Lung microvascular endothelial cell (primary cell): ENCODE results near the gene CACNA2D2. TPM values are rescaled to one million over a fixed set of nuclear protein-coding genes. Genes with fewer than 3 reads are reported as not detected.

Source experiments
- DNase-seq, 2 donors: peaks; one replicate each; pipeline versions ENCODE4 v3.0.0 to v3.0.0-alpha.2; 2010; ENCODE audit warnings: low read depth in 2 of 2
- total RNA-seq: library from RNA; depleted of rRNA; stranded (reverse); fragments of >200 nt; gene quantifications from 2 replicates; pipeline ENCODE4 v1.2.1, GENCODE V29; 2014

CACNA2D2 gene
- total RNA-seq, 1 donor from 2014 or later: under 0.01 TPM

GRCh38 chr3:50371133-50371685, 132.2 kb downstream of the CACNA2D2 start:
- no peak for DNase-seq

DNA sequence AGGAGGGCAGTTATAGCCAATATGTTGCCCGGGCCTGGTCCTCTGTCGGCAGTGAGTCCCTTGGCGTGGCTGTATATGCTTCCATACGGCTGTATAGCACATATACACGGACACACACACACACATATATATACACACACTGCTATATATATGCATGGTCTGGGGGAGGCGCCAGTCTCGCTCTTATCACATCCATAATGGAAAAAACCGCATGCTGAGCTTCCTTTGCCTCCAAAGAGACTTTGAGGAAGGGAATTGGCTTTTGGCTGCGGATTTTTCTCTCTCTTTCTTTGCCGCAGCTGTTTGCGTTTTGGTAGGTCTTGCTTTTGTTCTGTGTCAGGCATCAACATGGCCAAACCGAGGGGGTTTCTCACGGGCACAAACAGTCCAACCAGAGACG, 132.8 kb downstream of the CACNA2D2 start:
- DNase-seq: peak in 1 of 2 donors; percentile 83

- DNase-seq: no peak
Measured at GRCh38 chr3:50369012-50369670, 134.3 kb downstream of the CACNA2D2 start.

- no peak for DNase-seq
Measured at GRCh38 chr3:50365842-50366220, 137.6 kb downstream of the CACNA2D2 start.

DNA sequence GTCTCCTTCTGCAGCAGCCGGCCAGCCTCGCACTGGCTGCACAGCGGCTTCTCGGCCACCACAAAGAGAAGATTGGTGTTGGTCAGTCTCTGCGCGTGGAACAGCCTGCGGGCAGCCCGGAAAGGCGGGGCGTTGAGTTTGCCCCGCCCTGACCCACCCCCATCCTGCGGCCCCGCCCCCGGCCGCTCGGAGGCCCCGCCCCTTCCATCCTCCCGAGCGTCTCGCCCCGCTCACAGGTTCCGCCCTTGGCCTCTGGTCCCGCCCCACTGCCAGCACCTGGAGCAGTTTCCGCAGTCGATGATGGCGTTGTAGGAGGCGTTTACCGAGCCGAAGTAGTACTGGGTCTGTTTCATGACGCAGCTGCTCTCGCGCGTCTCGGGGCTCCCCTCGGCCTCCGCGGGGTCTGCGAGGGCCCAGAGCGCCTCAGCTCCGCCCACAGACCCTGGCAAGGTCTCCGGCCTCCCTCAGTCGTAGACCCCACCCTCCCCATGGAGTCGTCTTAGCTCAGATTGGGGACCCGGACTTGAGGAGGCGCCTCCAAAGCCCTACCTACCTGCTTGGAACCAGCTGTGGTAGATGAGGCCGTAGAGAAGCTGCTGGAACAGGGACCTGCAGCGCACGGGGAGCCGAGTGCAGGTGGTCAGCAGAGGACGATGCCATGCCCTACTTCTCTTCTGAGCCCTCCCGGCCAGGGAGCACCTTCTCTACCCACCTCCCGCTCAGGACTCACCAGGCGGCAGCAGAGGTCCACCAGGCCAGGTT, 138.2 kb downstream of the CACNA2D2 start:
- DNase-seq: peak; percentile 61 to 64

DNA sequence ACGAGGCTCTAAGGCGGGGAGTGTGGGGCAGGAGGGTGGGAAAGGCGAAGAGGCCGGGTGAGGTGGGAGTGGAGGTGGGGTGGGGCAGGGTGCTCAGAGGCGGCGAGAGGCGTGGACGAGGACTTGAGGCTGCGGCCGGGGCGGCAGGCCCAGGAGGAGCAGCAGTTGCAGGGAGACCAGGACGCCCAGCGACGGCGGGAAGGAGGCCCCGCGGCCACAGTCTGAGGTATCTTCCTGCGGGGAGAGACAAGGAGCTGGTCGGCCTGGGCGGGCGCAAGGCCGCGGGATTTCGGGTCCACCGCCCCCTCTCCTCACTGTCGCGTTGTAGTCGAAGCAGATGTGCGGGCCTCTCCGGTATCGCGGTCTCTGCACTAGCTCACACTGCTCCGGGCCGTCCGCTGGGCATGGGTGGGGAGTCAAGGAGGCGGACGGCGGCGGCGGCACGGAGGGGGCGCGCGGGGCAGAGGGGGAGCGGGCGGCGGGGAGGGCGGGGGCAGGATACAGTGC, 138.8 kb downstream of the CACNA2D2 start:
- peak in 1 of 2 donors; percentile 14 for DNase-seq

DNA sequence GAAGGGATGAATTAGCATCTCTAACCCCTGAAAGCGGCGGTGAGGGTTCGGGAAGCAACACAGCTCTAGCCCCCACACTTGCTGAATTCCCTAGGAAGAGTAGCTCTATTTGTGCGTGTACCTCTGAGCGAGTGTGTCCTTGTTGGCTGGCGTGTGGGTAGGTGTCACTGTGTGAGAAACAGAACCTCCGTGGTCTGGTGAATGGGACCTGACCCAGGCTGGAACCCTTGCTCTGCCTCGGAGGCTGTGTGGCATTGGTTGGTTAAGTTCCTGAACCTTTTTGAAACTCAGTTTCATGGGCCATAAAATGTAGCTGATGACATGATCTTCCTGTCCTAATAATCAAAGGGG, 143.7 kb downstream of the CACNA2D2 start:
- DNase-seq: no peak

- DNase-seq: peak; percentile 99
Measured at GRCh38 chr3:50358911-50359759, 144.3 kb downstream of the CACNA2D2 start, which contains the start of gene TMEM115. TSS of gene TMEM115 (minus strand) at chr3:50359521. CDS start at chr3:50359063, 458 bp downstream.

DNA sequence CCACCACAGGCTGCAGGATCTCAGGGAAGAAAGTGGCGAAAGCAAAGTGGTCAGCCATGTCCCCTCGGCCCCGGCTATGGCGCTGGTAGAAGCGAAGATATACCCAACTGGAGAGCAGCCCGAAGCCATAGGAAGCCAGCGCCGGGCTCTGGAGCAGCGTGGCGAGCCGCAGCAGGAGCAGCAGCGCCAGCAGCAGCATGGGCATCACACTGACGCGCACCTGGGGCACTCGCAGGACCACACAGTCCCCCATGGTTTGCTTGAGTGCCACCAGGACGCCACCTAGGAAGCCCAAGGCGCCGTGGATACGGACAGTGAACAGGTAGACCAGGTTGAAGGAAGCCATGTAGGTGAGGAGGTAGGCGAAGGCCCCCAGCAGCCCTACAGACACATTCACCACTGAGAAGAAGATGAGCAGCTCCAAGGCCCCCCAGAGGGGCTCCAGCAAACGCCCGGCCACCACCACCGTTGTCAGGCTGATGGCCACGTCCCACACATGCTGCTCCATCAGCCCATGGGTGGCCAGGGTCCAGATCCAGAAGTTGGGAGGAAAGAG, 145.0 kb downstream of the CACNA2D2 start:
- no peak for DNase-seq

- DNase-seq: no peak
Measured at GRCh38 chr3:50357481-50357880, 146.0 kb downstream of the CACNA2D2 start.

DNA sequence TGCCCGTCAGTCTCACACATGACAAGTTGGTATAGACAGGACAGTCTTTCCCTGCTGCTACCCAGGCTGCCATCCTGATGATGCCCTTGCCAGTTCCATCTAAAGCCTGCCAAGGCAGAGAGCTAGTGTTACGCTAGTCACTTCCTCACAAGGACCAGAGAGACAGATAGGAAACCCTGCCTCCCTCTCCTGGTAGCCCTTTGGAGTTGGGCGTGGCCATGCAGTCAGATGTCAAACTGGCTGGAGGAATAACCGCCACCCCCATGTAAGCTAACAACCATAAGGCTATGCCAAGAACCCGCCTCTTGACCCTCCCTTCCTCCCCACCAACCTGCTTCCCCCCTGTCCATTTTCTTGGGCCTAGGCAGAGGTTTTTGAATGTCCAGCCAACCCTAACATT, 146.9 kb downstream of the CACNA2D2 start:
- peak in 1 of 2 donors; percentile 49 for DNase-seq

DNA sequence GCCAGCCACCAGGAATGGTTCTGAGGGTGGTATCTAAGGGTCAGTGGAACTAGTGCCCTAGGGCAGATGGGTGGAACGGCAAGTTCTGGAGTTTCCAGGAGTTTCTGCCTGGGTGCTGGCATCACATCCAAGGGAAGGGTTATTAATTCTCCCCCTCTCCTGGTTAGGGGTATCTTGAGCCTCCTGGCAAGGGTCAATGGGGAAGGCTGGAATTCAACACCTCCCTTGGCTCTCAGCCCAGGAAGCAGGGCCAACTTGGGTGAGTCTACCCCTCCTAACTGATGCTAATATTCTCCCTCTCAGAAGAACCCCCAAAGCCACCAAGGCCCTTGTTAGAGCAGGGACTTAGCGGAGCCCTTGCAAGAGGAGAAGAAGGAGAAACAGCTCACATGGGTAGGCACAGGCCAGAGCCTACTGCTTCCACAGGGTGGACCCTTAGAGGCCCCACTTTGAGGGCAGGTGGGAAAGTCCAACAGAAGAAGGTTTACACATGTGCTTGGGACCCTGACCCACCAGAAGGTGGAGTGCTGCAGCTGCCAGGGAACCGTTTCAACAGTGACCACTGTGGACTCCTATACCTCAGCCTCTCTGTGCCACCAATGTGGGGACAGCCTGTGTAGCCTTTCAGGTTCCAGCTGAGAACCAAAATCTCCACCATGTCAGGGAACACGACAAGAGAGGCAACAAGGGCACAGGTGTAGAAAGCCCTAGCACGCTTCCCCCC, 147.4 kb downstream of the CACNA2D2 start:
- no peak for DNase-seq

GRCh38 chr3:50354850-50355249, 148.6 kb downstream of the CACNA2D2 start:
- no peak for DNase-seq

GRCh38 chr3:50354186-50354764, 149.2 kb downstream of the CACNA2D2 start:
- no peak for DNase-seq

DNA sequence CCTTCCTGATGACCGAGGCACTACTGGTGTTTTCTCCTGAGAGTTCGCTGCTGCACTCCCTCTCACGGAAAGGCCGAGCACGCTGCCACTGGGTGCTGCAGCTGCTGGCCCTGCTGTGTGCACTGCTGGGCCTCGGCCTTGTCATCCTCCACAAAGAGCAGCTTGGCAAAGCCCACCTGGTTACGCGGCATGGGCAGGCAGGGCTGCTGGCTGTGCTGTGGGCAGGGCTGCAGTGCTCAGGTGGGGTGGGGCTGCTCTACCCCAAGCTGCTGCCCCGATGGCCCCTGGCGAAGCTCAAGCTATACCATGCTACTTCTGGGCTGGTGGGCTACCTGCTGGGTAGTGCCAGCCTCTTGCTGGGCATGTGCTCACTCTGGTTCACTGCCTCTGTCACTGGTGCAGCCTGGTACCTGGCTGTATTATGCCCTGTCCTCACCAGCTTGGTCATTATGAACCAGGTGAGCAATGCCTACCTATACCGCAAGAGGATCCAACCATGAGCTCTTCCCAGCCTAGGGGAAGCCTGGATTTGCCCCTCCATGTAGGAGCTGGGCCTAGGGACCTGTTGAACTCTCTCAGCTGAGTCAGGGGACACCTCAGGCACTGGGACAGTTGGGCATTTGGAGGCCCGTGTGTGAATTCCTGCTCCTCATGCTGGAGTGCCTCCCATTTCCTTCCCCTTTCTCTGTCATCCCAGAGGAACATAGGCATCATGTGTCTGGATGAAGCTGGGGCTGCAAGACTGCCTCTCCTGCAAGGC, 150.0 kb downstream of the CACNA2D2 start:
- no peak for DNase-seq

DNA sequence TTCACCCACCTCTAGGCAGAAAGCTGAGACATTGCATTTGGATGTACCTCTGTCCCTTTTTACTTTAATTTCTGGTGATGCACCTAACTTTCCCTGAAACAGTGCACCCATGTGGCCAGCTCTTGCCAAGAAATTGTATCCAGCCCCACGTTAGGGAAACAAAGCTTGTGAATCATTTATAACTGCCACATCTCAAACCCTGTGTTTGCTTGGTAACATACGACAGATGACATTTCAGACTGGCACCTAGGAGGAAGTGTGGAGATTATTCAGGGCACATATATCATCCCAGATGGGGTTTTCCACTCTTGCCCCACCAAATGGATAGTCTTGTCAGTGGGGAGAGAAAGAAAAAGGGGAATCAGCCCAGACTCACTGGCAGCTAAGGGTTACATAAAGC, 150.7 kb downstream of the CACNA2D2 start:
- DNase-seq: peak; percentile 24

- no peak for DNase-seq
Measured at GRCh38 chr3:50351323-50351697, 152.1 kb downstream of the CACNA2D2 start.

DNA sequence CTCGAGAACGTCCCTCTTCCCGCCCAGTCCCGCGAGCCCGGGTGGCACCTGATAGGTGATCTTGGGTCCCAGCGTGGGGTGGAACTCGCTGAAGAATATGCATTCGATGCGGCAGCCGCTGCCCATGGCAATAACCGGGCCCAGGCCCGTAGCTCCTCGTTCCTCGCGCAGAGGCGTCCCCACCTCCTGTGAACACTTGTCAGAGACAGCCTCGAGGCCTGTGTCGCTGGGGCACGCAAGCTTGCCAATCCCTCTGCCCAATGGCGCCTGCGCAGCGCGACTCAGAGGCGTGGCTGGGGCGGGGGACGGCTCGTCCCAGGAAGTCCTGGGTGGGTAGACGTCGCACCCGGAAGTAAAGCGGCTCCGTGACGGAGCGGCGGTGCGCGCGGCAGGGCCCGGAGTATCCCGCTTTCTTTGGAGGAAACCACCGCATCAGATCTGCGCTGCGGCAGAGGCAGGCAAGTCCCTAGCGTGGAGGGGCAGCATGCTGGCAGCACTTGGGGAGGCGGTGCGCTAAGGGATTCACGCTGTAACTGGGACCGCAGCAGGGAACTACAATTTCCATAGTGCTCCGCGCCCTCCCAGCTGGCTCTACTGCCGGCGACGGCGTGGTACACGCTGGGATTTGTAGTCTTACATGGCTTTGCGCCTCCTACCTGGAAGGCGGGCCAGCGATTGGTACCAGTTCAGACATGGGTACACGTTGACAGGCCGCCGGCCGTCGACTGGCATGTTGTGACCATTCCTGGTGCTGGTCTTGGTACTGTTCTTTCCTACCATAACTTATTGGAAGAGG, 152.7 kb downstream of the CACNA2D2 start, which contains the start of the genes CYB561D2 and NPRL2:
Gene CYB561D2 (plus strand): TSS at position 336 of the 796 bp plus-strand sequence. CDS start 572 bp downstream, outside the sequence.
Gene NPRL2 (minus strand): TSS at position 249 of the 796 bp plus-strand sequence. CDS start 123 bp downstream, at position 126.
- DNase-seq: peak; percentile 92 to 96

GRCh38 chr3:50350213-50350526, 153.3 kb downstream of the CACNA2D2 start:
- DNase-seq: no peak
